GM12892 (cell line): ENCODE results near the gene PATJ.
"Not testable (repeated sequence)": the region's sequence is repeated elsewhere in the genome, so short reads cannot be mapped to it uniquely, and the experiment has no call there.

ENCODE experiments used
- DNase-seq: peaks from one replicate; pipeline ENCODE4 v3.0.0; 2011; ENCODE audit not compliant: insufficient read length
- FAIRE-seq: peaks from 2 replicates; lab custom pipeline; 2011; peaks lifted over from hg19 to GRCh38; lab: Jason Lieb, UNC
- POLR2A ChIP-seq: IDR thresholded peaks from 2 replicates; pipeline ENCODE4 v1.6.1; 2011; ENCODE audit warnings: low read depth, low read length, control low read depth
- POLR2AphosphoS5 ChIP-seq: IDR thresholded peaks from 2 replicates; pipeline ENCODE4 v1.6.1; 2011; ENCODE audit warnings: low read depth, low read length, control low read depth
- TAF1 ChIP-seq: IDR thresholded peaks from 2 replicates; pipeline ENCODE4 v1.6.1; 2011; ENCODE audit warnings: low read depth, mild to moderate bottlenecking, control low read depth, low read length, borderline replicate concordance

Gene PATJ

GRCh38 chr1:61873994-61874393 is 131.7 kb downstream of the PATJ start:
- FAIRE-seq = no peak
- TF ChIP-seq TAF1 (no peak), POLR2A (no peak), POLR2AphosphoS5 (no peak)

GRCh38 chr1:61875198-61875597 is 132.9 kb downstream of the PATJ start:
- TF ChIP-seq POLR2A (no peak), TAF1 (no peak), POLR2AphosphoS5 (no peak)
- FAIRE-seq (no peak), DNase-seq (no peak)

More at GRCh38 chr1:61873994-61874393, 131.7 kb downstream of the PATJ start:
- DNase-seq = no peak

- not testable (repeated sequence) for DNase-seq, FAIRE-seq
Measured at GRCh38 chr1:61879887-61880474, 137.7 kb downstream of the PATJ start.

GRCh38 chr1:61887076-61887867 is 145.0 kb downstream of the PATJ start:
- DNase-seq (no peak), FAIRE-seq (no peak)
- TF ChIP-seq POLR2AphosphoS5 (no peak), POLR2A (no peak), TAF1 (no peak)

GRCh38 chr1:61887931-61888564 is 145.8 kb downstream of the PATJ start:
- DNase-seq = no peak
- FAIRE-seq = no peak
- TF ChIP-seq TAF1 (no peak), POLR2AphosphoS5 (no peak), POLR2A (no peak)

GRCh38 chr1:61888808-61889207 is 146.5 kb downstream of the PATJ start:
- no peak for TF ChIP-seq POLR2AphosphoS5
- no peak for TF ChIP-seq POLR2A
- TF ChIP-seq TAF1 = no peak
- DNase-seq (no peak), FAIRE-seq (no peak)

GRCh38 chr1:61890435-61890834 is 148.2 kb downstream of the PATJ start:
- not testable (repeated sequence) for FAIRE-seq, DNase-seq

- TF ChIP-seq TAF1 (no peak), POLR2AphosphoS5 (no peak), POLR2A (no peak)
- DNase-seq (no peak), FAIRE-seq (no peak)
Measured at GRCh38 chr1:61892977-61893376, 150.7 kb downstream of the PATJ start.

GRCh38 chr1:61894296-61894695 is 152.0 kb downstream of the PATJ start:
- DNase-seq, FAIRE-seq: not testable (repeated sequence)

- TF ChIP-seq POLR2A = no peak
- FAIRE-seq = no peak
- no peak for DNase-seq
Measured at GRCh38 chr1:61895175-61895574, 152.9 kb downstream of the PATJ start.

GRCh38 chr1:61898658-61899057 is 156.4 kb downstream of the PATJ start:
- no peak for FAIRE-seq
- DNase-seq = no peak
- TF ChIP-seq POLR2AphosphoS5 (no peak), POLR2A (no peak), TAF1 (no peak)

GRCh38 chr1:61904354-61904753 is 162.1 kb downstream of the PATJ start:
- TF ChIP-seq POLR2A (no peak), POLR2AphosphoS5 (no peak), TAF1 (no peak)
- DNase-seq = no peak
- no peak for FAIRE-seq

- no peak for DNase-seq
- TF ChIP-seq POLR2AphosphoS5 = no peak
- no peak for TF ChIP-seq POLR2A
- TF ChIP-seq TAF1 = no peak
- FAIRE-seq = no peak
Measured at GRCh38 chr1:61907102-61907501, 164.8 kb downstream of the PATJ start.
